HEK293T (cell line): ENCODE data around the gene LHX5.

Experiments
- CTCF ChIA-PET: fragments of 350-600 bp; formaldehyde crosslinking; extraction: SDS; loops from one replicate; lab custom pipeline; 2021; ENCODE audit warnings: antibody characterized with exemption, inconsistent platforms; lab: Yijun Ruan, JAX
- POLR2A ChIA-PET: fragments of 350-600 bp; formaldehyde crosslinking; extraction: SDS; loops from one replicate; lab custom pipeline; 2020; ENCODE audit warnings: antibody characterized with exemption, inconsistent platforms; lab: Yijun Ruan, JAX
- DNase-seq: peaks from one replicate; pipeline ENCODE4 v3.0.0; 2012; ENCODE audit warnings: mixed read lengths; ENCODE audit errors: extremely low spot score
- ARNT ChIP-seq: fragments of 450-650 bp; IDR thresholded peaks from 2 replicates; pipeline ENCODE4 v1.6.1; 2017; ENCODE audit warnings: mild to moderate bottlenecking
- BHLHE40 ChIP-seq: fragments of 450-650 bp; IDR thresholded peaks from 2 replicates; pipeline ENCODE4 v1.6.1; 2016; ENCODE audit warnings: mild to moderate bottlenecking, moderate library complexity, borderline replicate concordance
- CTBP1 ChIP-seq: fragments of 450-650 bp; IDR thresholded peaks from 2 replicates; pipeline ENCODE4 v1.6.1; 2016; ENCODE audit warnings: borderline replicate concordance
- ELF4 ChIP-seq: fragments of 450-650 bp; IDR thresholded peaks from 2 replicates; pipeline ENCODE4 v1.6.1; 2017; ENCODE audit warnings: antibody characterized with exemption
- FOXA1 ChIP-seq: fragments of 450-650 bp; IDR thresholded peaks from 2 replicates; pipeline ENCODE4 v1.6.1; 2016; ENCODE audit warnings: mild to moderate bottlenecking
- FOXK2 ChIP-seq: fragments of 450-650 bp; IDR thresholded peaks from 2 replicates; pipeline ENCODE4 v1.6.1; 2016; ENCODE audit warnings: mild to moderate bottlenecking
- FOXM1 ChIP-seq: fragments of 450-650 bp; IDR thresholded peaks from 2 replicates; pipeline ENCODE4 v1.6.1; 2017; ENCODE audit warnings: mild to moderate bottlenecking, borderline replicate concordance
- HDGF ChIP-seq: fragments of 450-650 bp; IDR thresholded peaks from 2 replicates; pipeline ENCODE4 v1.6.1; 2017; ENCODE audit warnings: antibody characterized with exemption, borderline replicate concordance
- L3MBTL2 ChIP-seq: fragments of 450-650 bp; conservative IDR thresholded peaks from 2 replicates; pipeline ENCODE4 v1.6.1; 2016; ENCODE audit warnings: mild to moderate bottlenecking
- LEF1 ChIP-seq: fragments of 450-650 bp; IDR thresholded peaks from 2 replicates; pipeline ENCODE4 v1.6.1; 2017; ENCODE audit warnings: mild to moderate bottlenecking, borderline replicate concordance
- NFRKB ChIP-seq: fragments of 450-650 bp; IDR thresholded peaks from 2 replicates; pipeline ENCODE4 v1.6.1; 2016; ENCODE audit warnings: mild to moderate bottlenecking, moderate library complexity
- PKNOX1 ChIP-seq: fragments of 450-650 bp; IDR thresholded peaks from 2 replicates; pipeline ENCODE4 v1.6.1; 2016
- SP1 ChIP-seq: fragments of 450-650 bp; IDR thresholded peaks from 2 replicates; pipeline ENCODE4 v1.6.1; 2017
- SUZ12 ChIP-seq: fragments of 450-650 bp; IDR thresholded peaks from 2 replicates; pipeline ENCODE4 v1.6.1; 2016; ENCODE audit warnings: mild to moderate bottlenecking
- TARDBP ChIP-seq: fragments of 450-650 bp; IDR thresholded peaks from 2 replicates; pipeline ENCODE4 v1.6.1; 2016
- ZNF384 ChIP-seq: fragments of 450-650 bp; IDR thresholded peaks from 2 replicates; pipeline ENCODE4 v1.6.1; 2016

The LHX5 gene

GRCh38 chr12:113466454-113467141 is 5.1 kb downstream of the LHX5 start:
- ChIA-PET POLR2A (no interaction called here), CTCF (no interaction called here)
- DNase-seq, result no peak
- TF ChIP-seq ARNT (no peak), SP1 (no peak), TARDBP (no peak), NFRKB (no peak)

- POLR2A ChIA-PET, result no interaction called here
- CTCF ChIA-PET, result no interaction called here
- TF ChIP-seq ELF4 (no peak), BHLHE40 (no peak), ARNT (no peak), PKNOX1 (no peak), CTBP1 (no peak), L3MBTL2 (no peak), LEF1 (no peak), SP1 (no peak), NFRKB (no peak)
- no peak for DNase-seq
Observed at GRCh38 chr12:113465808-113466453, 5.7 kb downstream of the LHX5 start.

GRCh38 chr12:113464852-113465719 is 6.6 kb downstream of the LHX5 start:
- POLR2A ChIA-PET, result no interaction called here
- TF ChIP-seq SP1 (no peak), LEF1 (no peak), FOXK2 (no peak), HDGF (no peak), NFRKB (no peak), TARDBP (no peak), PKNOX1 (no peak), BHLHE40 (no peak), ELF4 (no peak), ARNT (no peak), ZNF384 (no peak), FOXA1 (no peak), FOXM1 (no peak), L3MBTL2 (no peak), SUZ12 (no peak), CTBP1 (no peak)
- DNase-seq, result no peak
- CTCF ChIA-PET, result no interaction called here

GRCh38 chr12:113464452-113464775 is 7.3 kb downstream of the LHX5 start:
- DNase-seq, result no peak
- CTCF ChIA-PET, result no interaction called here
- POLR2A ChIA-PET, result no interaction called here
- no peak for TF ChIP-seq NFRKB
- TF ChIP-seq ARNT, result no peak
- TF ChIP-seq TARDBP, result no peak
- TF ChIP-seq ZNF384, result no peak
- no peak for TF ChIP-seq L3MBTL2
- TF ChIP-seq SUZ12, result no peak
- TF ChIP-seq ELF4, result no peak
- TF ChIP-seq LEF1, result no peak
- TF ChIP-seq FOXM1, result no peak

- ChIA-PET CTCF (no interaction called here), POLR2A (no interaction called here)
- no peak for DNase-seq
- TF ChIP-seq FOXA1, result no peak
Observed at GRCh38 chr12:113463746-113464451, 7.8 kb downstream of the LHX5 start.

- DNase-seq, result no peak
- CTCF ChIA-PET, result interaction anchor here (0.5 kb wide), 1 partner anchor 1123 kb away, joined by 4 read pairs; no protein-coding TSS in a partner anchor
- TF ChIP-seq ARNT (no peak), SUZ12 (no peak), BHLHE40 (no peak), FOXK2 (no peak), ELF4 (no peak), ZNF384 (no peak), FOXA1 (no peak), TARDBP (no peak), FOXM1 (no peak), L3MBTL2 (no peak), HDGF (no peak), SP1 (no peak), PKNOX1 (no peak), LEF1 (no peak), NFRKB (no peak)
- POLR2A ChIA-PET, result no interaction called here
Observed at GRCh38 chr12:113462998-113463745, 8.5 kb downstream of the LHX5 start.
